ENCODE measurements around the gene PCDH9.

PCDH9 gene

GRCh38 chr13:66359910-66360552, 870.1 kb downstream of the PCDH9 start:
- no peak overlapping the region for H3K4me3 ChIP-seq (ENCODE audit: low read depth, low read length)
- no peak for TF ChIP-seq CTCF (IDR thresholded peaks at IDR 0.05; ENCODE audit: borderline replicate concordance, insufficient read depth, low read depth, low read length)

GRCh38 chr13:66359393-66359792, 870.7 kb downstream of the PCDH9 start:
- no peak overlapping the region for H3K4me3 ChIP-seq (ENCODE audit: low read depth, low read length)
- no peak for TF ChIP-seq CTCF (IDR thresholded peaks at IDR 0.05; ENCODE audit: borderline replicate concordance, insufficient read depth, low read depth, low read length)

DNA sequence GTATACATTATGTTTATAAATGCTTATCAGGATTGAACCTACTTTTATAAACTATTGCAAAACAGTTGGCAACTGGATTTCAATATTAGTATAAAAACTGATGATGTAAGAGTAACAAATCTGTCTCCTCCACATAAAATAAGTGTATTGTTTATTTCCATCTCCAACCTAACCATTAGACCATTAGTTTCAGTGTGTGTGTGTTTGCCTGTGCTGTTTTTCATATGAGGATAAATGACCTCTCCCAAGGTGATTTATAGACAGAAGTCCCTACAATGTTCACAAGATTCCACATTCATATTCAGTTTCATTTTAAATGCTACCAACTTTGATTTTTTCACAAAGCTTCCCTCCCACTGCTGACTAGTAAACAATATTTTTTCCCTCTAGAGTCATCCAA, 871.6 kb downstream of the PCDH9 start:
- H3K4me3 ChIP-seq (ENCODE audit: low read depth, low read length), result no peak overlapping the region
- TF ChIP-seq CTCF (IDR thresholded peaks at IDR 0.05; ENCODE audit: borderline replicate concordance, insufficient read depth, low read depth, low read length), result no peak

DNA sequence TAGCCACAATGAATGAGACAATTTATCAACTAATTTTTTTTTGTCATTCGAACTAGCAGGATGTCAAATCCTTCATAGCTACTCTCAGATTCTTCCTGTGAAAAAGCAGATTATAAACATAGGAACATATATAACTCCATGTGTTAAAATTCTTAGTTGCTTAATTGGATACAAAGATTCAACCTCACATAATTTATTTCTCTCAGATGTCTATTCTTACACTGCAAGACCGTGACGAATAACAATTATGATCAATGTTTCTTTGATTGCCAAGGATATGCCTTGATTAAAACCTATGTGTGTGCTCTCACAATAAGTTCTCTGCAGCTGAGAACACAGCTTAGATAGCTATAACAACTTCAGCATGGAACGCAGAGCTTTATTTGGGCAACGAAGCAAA, 872.7 kb downstream of the PCDH9 start:
- TF ChIP-seq CTCF (IDR thresholded peaks at IDR 0.05; ENCODE audit: borderline replicate concordance, insufficient read depth, low read depth, low read length), result no peak
- no peak overlapping the region for H3K4me3 ChIP-seq (ENCODE audit: low read depth, low read length)

DNA sequence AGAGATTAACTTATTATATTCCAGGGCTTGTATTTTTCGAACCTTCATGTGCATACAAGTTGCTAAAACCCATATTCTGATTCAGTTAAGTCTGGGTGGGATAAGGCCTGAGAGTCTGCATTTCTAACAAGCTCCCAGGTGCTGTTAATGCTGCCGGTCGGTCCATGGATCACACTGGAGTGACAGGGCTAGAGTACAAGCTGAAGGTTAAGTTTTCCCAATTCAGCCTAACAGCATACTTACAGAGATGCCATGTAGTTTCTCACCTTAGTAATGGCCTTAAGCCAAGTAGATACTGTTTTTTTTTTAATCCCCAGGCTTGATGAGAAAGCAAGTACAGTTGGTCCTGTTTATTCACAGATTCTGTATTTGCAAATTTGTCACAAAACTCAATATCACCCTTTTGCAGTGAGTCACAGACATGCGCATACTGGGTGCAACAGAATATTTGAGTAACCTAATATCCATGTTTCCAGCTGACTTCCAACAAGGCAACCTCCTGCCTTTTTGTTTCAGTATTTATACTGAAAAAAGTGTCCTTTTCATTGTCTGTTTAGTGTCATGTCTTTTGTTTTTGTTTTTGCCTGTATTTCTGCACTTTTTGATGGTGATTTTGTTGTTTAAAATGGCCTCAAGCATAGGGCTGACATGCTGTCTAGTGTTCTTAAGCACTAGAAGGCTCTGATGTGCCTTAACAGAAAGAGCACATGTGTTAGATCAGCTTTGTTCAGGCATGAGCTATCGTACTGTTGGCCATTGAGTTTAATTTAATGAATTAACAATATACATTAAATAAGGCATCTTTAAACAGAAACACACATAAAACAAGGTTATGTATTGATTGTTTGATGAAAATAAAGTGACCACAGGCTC, 875.0 kb downstream of the PCDH9 start:
- TF ChIP-seq CTCF (IDR thresholded peaks at IDR 0.05; ENCODE audit: borderline replicate concordance, insufficient read depth, low read depth, low read length), result no peak
- no peak overlapping the region for H3K4me3 ChIP-seq (ENCODE audit: low read depth, low read length)

GRCh38 chr13:66353664-66354063, 876.5 kb downstream of the PCDH9 start:
- no peak overlapping the region for H3K4me3 ChIP-seq (ENCODE audit: low read depth, low read length)
- TF ChIP-seq CTCF (IDR thresholded peaks at IDR 0.05; ENCODE audit: borderline replicate concordance, insufficient read depth, low read depth, low read length), result no peak

DNA sequence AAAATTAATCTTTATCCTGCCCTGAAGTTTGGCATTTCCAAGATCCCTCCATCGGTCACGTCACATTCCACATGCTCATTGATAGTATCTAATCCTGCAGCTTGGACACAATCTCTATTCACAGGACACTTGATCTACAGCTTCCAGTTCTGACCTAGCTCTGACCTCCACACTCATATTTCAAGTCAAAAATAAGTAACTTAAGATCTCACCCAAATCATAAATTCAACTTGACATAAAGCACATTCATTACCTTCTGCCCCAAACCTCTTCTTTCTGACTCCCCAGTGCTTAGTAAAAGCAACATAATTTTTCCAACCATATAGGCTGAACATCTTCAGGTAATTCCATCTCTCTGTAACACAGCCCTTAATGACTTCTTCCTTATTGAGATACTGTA, 880.2 kb downstream of the PCDH9 start:
- H3K4me3 ChIP-seq (ENCODE audit: low read depth, low read length), result no peak overlapping the region
- TF ChIP-seq CTCF (IDR thresholded peaks at IDR 0.05; ENCODE audit: borderline replicate concordance, insufficient read depth, low read depth, low read length), result no peak
